ENCODE results near the gene CAMK2B. TPM values are rescaled to one million over a fixed set of nuclear protein-coding genes. Genes with fewer than 3 reads are reported as not detected.
A peak's percentile ranks its signal among the peaks of the same experiment; 100 is the strongest.

CAMK2B gene
- total RNA-seq, 2 experiments from 2014 or later, result 0.11 TPM; not detected in 1

GRCh38 chr7:44310221-44310848 lies 15.1 kb downstream of the CAMK2B start:
- POLR2A ChIA-PET, result interaction anchor here (1.2 kb wide), 1 partner anchor 52 kb away, joined by 3 read pairs; no protein-coding TSS in a partner anchor
- H3K9me3 Mint-ChIP-seq, result peaks cover 1% of the 10 kb centered on the region
- DNase-seq (no peak), ATAC-seq (ENCODE audit: low read depth) (no peak)
- peak overlapping the region; percentile 56 for H3K4me3 Mint-ChIP-seq
- H3K27me3 Mint-ChIP-seq, result peaks cover 22% of the 10 kb centered on the region
- peak overlapping the region; percentile 12 for H3K27ac Mint-ChIP-seq
- H3K4me1 Mint-ChIP-seq, result peaks cover 7% of the 10 kb centered on the region
- H3K36me3 Mint-ChIP-seq, result no peaks in the 10 kb centered on the region

DNA sequence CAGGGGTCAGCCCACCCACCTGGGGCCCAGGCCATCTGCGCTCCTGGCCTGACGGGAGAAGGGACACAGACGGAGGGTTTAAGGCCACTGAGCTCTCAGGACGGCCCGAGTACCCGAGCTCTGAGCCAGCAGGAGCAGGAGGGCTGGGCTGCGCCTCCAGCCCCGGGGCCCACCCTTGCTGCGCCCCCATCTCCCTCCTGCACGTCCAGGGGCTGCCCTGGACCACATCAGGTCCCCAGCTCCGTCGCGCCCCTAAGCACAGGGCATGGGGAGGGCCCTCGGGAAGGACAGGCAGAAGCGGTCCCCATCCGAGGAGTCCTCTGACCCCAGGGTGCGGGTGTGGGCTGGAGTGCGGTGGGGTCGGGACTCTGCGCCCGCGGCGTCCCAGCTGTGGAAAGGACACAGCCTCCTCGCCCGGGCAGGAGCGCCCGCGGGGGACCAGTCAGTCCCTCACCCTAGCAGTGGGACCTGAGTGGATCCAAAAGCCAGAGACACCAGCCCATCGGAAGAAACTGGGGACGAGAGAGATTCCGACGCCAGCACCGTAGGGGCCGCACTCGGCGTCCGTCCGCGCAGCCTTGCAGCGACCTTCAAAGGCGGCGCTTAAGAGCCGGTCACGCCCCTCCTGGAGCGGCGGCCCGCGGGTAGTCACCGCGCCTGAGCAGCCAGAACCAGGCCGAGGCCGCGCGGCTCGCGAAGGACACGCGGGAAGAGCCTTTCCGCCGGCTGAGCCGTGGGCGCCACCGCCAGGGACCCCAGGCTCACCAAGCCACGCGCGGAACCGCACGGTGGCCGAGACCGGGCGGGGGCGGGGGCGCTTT lies 15.9 kb downstream of the CAMK2B start:
- peak; percentile 67 for DNase-seq
- H3K27me3 Mint-ChIP-seq, result peaks cover 22% of the 10 kb centered on the region
- H3K4me1 Mint-ChIP-seq, result peaks cover 7% of the 10 kb centered on the region
- POLR2A ChIA-PET, result interaction anchor here (1.2 kb wide), 1 partner anchor 51 kb away, joined by 3 read pairs; no protein-coding TSS in a partner anchor
- ATAC-seq (ENCODE audit: low read depth), result peak; percentile 72
- no peak overlapping the region for H3K27ac Mint-ChIP-seq
- H3K4me3 Mint-ChIP-seq, result no peak overlapping the region
- H3K9me3 Mint-ChIP-seq, result peaks cover 1% of the 10 kb centered on the region
- H3K36me3 Mint-ChIP-seq, result no peaks in the 10 kb centered on the region

DNA sequence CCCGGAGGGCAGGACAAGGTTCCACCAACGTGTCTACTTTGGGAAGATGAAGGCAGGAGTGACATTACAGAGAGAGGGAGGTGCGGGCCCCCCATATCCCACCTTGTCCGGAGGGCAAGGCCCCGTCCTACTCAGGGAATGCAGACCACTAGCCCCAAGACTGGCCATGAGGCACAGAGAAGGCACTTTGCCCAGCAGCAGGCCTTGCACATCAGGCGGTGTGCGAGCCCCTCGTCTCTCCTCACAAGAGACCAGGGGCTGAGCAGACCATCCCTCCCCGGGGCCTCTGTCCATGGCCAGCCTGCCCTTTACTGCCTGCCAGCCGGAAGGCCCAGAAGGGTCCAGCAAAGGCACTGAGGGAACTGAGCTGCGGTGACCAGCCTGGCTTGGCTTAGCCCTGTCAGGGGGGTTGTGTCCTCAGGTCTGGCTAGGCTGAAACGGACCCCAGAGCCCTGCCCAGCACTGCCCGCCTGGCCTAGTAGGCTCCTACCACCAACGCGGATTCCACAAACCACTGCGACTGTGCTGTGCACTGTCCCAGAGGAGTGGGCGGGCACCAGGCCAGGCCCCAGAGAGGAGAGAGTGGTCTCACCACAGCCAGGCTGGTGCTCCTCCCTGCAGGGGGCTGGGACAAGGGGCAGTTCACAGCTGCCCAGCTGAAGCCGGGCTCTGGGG lies 16.7 kb downstream of the CAMK2B start:
- POLR2A ChIA-PET, result interaction anchor here (0.7 kb wide), 1 partner anchor 263 kb away, joined by 3 read pairs; no protein-coding TSS in a partner anchor
- Mint-ChIP-seq H3K36me3 (no peaks in the 10 kb centered on the region), H3K27ac (no peak overlapping the region), H3K4me1 (peaks cover 7% of the 10 kb centered on the region), H3K9me3 (peaks cover 1% of the 10 kb centered on the region), H3K27me3 (peaks cover 27% of the 10 kb centered on the region), H3K4me3 (no peak overlapping the region)
- DNase-seq (no peak), ATAC-seq (ENCODE audit: low read depth) (no peak)

- Mint-ChIP-seq H3K9me3 (peaks cover 1% of the 10 kb centered on the region), H3K36me3 (no peaks in the 10 kb centered on the region), H3K27ac (no peak overlapping the region), H3K4me1 (peaks cover 7% of the 10 kb centered on the region), H3K27me3 (peaks cover 34% of the 10 kb centered on the region), H3K4me3 (no peak overlapping the region)
- POLR2A ChIA-PET, result interaction anchor here (0.7 kb wide), 1 partner anchor 264 kb away, joined by 3 read pairs; no protein-coding TSS in a partner anchor
- ATAC-seq (ENCODE audit: low read depth) (no peak), DNase-seq (no peak)
Measured at GRCh38 chr7:44307905-44308595, 17.3 kb downstream of the CAMK2B start.

DNA sequence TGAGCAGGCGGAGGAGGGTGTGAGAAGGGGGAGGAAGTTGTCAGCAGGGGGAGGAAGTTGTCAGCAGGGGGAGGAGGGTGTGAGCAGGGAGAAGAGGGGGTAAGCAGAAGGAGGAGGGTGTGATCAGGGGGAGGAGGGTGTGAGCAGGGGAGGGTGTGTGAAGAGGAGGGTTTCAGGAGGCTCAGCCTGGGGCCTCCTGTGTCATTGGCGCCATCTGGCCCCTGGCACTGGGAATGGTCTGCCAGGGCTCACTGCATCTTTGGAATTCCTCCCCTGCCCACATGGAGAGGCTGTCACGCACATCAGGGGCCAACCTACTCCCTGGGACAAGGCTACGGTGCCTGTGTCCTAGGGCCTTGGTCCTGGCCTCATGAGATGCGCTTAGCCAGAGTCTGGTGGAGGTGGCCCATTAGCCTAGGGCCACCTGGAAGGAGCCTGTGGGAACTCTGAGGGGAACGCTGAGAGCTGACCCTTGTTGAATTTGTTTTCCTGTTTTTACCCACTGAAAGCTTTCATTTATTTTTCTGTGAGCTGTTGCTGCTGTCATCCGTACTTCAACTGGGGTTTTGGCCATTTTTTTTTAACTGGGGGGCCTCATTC lies 18.0 kb downstream of the CAMK2B start:
- no peak for ATAC-seq (ENCODE audit: low read depth)
- H3K9me3 Mint-ChIP-seq, result peaks cover 1% of the 10 kb centered on the region
- DNase-seq, result no peak
- H3K36me3 Mint-ChIP-seq, result no peaks in the 10 kb centered on the region
- H3K4me3 Mint-ChIP-seq, result no peak overlapping the region
- peaks cover 7% of the 10 kb centered on the region for H3K4me1 Mint-ChIP-seq
- peaks cover 39% of the 10 kb centered on the region for H3K27me3 Mint-ChIP-seq
- POLR2A ChIA-PET, result no interaction called here
- peak overlapping the region; percentile 42 for H3K27ac Mint-ChIP-seq

DNA sequence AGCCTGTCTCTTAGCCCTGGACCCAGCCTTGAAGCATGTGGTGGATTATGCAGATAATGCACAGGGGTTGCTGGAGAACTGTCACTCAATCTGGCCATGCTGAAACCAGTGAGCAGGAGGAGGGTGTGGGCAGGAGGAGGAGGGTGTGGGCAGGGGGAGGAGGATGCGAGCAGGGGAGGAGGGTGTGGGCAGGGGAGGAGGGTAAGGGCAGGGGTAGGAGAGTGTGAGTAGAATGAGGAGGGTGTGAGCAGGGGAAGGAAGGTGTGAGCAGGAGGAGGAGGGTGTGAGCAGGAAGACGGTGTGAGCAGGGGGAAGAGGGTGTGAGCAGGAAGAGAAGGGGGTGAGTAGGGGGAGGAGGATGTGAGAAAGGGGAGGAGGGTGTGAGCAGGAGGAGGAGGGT lies 18.8 kb downstream of the CAMK2B start:
- Mint-ChIP-seq H3K4me3 (no peak overlapping the region), H3K4me1 (peaks cover 7% of the 10 kb centered on the region), H3K9me3 (peaks cover 1% of the 10 kb centered on the region), H3K36me3 (no peaks in the 10 kb centered on the region), H3K27ac (no peak overlapping the region), H3K27me3 (peaks cover 40% of the 10 kb centered on the region)
- DNase-seq (no peak), ATAC-seq (ENCODE audit: low read depth) (no peak)
- POLR2A ChIA-PET, result no interaction called here

DNA sequence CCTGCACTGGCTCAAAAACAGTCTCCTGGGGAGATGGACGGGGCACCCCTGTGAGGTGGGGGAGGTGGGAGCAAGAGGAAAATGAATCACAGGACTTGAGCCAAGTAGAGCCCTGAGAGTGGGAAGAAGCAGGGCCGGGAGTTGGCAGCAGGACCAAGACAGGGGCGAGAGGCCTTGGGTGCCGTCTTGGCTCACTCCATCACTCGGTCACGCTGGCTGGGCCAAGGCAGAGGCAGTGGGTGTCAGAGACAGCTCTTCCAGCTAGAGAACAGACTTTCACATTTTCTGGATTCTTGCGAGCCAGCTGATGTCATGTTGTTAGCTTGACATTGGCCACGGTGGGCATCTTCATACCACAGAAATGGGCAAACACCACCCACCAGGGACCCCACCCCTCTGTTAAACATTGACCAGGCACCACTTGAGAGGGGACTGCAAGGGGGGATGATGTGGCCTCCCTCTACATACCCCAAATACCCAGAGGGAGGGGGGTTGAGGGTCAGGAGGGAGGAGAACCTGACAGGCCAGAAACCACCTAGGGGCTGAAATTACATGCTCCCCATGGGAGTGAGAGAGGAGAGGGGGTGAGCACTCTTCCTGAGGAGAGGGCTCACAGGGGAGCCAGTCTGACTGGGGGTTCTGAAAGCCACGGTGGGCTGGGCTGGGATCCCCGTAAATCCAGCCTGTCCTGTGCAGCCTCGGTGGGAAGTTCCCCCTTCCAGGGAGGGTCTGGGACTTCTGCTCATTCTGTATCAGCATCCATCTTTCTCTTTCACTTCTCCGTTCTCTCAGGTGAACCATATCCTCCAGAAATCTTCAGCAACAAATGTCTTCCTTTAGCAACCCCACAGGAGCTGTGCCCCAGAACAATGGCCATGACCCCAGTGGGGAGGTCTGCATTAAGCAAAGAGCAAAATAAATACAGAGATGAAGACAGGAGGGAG lies 19.6 kb downstream of the CAMK2B start:
- DNase-seq, result no peak
- Mint-ChIP-seq H3K27ac (no peak overlapping the region), H3K4me3 (no peak overlapping the region), H3K9me3 (peaks cover 1% of the 10 kb centered on the region), H3K27me3 (peaks cover 36% of the 10 kb centered on the region), H3K36me3 (no peaks in the 10 kb centered on the region), H3K4me1 (peaks cover 7% of the 10 kb centered on the region)
- ATAC-seq (ENCODE audit: low read depth), result no peak
- POLR2A ChIA-PET, result no interaction called here

GRCh38 chr7:44294325-44295069 lies 30.9 kb downstream of the CAMK2B start:
- POLR2A ChIA-PET, result no interaction called here
- H3K27ac Mint-ChIP-seq, result no peak overlapping the region
- no peaks in the 10 kb centered on the region for H3K9me3 Mint-ChIP-seq
- DNase-seq, result peak; percentile 17
- no peaks in the 10 kb centered on the region for H3K36me3 Mint-ChIP-seq
- H3K4me1 Mint-ChIP-seq, result no peaks in the 10 kb centered on the region
- H3K27me3 Mint-ChIP-seq, result peaks cover 50% of the 10 kb centered on the region
- no peak overlapping the region for H3K4me3 Mint-ChIP-seq
- no peak for ATAC-seq (ENCODE audit: low read depth)

DNA sequence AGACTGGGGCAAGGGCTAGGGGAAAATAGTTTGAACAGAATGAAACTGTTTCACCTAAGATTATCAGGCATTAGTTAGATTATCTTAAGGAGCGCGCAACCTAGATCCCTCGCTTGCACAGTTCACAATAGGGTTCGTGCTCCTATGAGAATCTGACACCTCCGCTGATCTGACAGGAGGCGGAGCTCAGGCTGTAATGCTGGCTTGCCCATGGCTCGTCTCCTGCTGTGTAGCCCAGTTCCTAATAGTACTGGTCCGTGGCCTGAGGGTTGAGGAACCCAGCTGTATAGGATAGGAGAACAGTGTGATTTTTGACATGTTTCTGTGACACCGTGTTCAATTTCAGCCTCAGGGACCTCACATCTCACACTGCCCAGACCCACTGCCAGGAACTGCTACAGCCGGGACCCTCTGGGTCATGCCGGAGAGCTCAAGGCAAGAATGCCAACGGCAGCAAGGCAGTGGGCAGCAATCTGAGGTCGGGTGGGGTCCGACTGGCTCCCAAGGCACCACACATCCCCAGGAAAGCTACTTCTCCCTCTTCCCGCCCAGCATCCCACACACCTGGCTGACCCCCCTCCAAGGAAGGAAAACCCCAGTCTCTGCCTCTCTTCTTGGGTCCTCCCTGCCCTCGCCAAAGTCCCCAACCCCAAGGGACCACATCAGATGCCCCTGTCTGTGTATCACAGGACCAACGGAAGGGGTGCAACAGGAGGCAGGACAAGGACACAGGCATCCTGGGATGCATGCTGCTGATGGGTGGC lies 31.7 kb downstream of the CAMK2B start:
- ATAC-seq (ENCODE audit: low read depth) (no peak), DNase-seq (no peak)
- Mint-ChIP-seq H3K9me3 (no peaks in the 10 kb centered on the region), H3K4me3 (no peak overlapping the region), H3K27ac (no peak overlapping the region), H3K4me1 (no peaks in the 10 kb centered on the region), H3K27me3 (peaks cover 50% of the 10 kb centered on the region), H3K36me3 (no peaks in the 10 kb centered on the region)
- POLR2A ChIA-PET, result no interaction called here

GRCh38 chr7:44292876-44293560 lies 32.4 kb downstream of the CAMK2B start:
- ATAC-seq (ENCODE audit: low read depth) (no peak), DNase-seq (peak; percentile 19)
- Mint-ChIP-seq H3K4me1 (no peaks in the 10 kb centered on the region), H3K27ac (no peak overlapping the region), H3K9me3 (no peaks in the 10 kb centered on the region), H3K36me3 (no peaks in the 10 kb centered on the region), H3K4me3 (no peak overlapping the region), H3K27me3 (peaks cover 44% of the 10 kb centered on the region)
- POLR2A ChIA-PET, result no interaction called here

DNA sequence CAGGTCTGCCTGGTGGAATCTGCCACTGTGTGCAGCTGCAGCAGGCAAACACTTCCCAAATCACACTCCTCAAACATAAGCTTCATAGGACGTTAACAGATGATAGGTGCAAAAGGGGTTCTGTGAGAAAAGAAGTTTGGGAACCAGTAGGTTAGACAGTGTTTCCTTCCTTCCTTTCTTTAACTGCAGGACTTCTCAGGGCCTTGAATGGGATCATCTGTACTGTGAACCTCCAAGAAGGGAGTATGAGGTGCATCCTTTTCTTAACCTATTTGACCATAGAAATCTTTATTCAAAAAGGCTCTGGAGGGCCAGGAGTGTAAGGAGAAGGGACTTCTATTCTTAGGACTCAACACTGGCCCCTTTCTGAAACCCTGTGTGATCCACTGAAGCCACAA lies 33.0 kb downstream of the CAMK2B start:
- no peak overlapping the region for H3K4me3 Mint-ChIP-seq
- no peaks in the 10 kb centered on the region for H3K36me3 Mint-ChIP-seq
- no peak overlapping the region for H3K27ac Mint-ChIP-seq
- DNase-seq, result no peak
- H3K9me3 Mint-ChIP-seq, result no peaks in the 10 kb centered on the region
- POLR2A ChIA-PET, result no interaction called here
- ATAC-seq (ENCODE audit: low read depth), result no peak
- H3K4me1 Mint-ChIP-seq, result no peaks in the 10 kb centered on the region
- peaks cover 38% of the 10 kb centered on the region for H3K27me3 Mint-ChIP-seq

Measured in activated naive CD8-positive, alpha-beta T cell treated with anti-CD3 and anti-CD28 coated beads, Interleukin-2, amount 10 ng/mL, durations not matched to agents 7 days and 5 days (primary cell).